Measurements from ENCODE around the gene CGGBP1.
A peak's percentile ranks its signal among the peaks of the same experiment; 100 is the strongest.

The CGGBP1 gene, protein sequence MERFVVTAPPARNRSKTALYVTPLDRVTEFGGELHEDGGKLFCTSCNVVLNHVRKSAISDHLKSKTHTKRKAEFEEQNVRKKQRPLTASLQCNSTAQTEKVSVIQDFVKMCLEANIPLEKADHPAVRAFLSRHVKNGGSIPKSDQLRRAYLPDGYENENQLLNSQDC

DNA sequence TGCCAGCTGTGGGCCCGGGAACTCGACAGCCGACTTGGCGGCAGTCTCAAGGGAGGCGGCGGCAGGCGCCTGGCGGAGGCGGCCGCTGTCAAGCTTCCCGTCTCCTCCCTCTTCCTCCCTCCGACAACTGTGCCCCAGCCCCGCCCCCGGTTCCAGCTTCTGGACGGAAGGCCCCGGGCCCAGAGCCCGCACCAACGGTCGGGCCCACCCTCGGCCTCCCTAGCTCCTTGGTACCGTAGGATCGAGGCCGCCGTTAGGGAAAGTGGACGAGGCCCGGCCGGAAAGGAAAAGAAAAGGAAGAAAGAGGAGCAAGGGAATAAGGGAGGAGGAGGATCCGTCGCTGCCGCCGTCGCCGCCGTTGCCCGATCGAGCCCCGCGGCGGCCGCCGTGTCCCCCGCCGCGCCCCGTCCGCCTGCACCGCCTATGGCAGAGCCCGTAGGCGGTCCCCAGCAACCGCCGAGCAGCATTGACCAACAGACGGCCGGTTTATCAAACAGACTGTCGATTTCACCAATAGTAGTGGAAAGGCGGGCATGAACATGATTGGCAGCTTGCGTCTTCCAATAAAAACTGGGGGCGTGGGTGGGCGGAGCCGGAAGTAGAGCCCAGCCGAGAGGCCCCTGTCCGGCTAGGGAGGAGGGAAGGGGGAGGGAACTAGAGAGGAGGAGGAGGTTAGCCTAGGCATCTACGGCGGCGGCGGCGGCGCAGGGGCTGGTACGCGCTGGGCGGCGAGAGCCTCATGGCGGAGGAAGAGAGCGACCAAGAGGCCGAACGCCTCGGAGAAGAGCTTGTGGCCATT, at the start of gene CGGBP1, which contains the start of gene ZNF654:
CGGBP1 (minus strand) TSS at position 425 of the 799 bp plus-strand sequence. CDS start 3,029 bp downstream, outside the sequence.
ZNF654 (plus strand) TSS at position 675 of the 799 bp plus-strand sequence; CDS start at position 740, 65 bp downstream.
- peak within 1 kb of the TSS; percentile 100 for H3K4me3 ChIP-seq (ENCODE audit: low read depth, low read length)
- DNase-seq (ENCODE audit: low read depth) = peak; percentile 96
- TF ChIP-seq, protein P1, sequence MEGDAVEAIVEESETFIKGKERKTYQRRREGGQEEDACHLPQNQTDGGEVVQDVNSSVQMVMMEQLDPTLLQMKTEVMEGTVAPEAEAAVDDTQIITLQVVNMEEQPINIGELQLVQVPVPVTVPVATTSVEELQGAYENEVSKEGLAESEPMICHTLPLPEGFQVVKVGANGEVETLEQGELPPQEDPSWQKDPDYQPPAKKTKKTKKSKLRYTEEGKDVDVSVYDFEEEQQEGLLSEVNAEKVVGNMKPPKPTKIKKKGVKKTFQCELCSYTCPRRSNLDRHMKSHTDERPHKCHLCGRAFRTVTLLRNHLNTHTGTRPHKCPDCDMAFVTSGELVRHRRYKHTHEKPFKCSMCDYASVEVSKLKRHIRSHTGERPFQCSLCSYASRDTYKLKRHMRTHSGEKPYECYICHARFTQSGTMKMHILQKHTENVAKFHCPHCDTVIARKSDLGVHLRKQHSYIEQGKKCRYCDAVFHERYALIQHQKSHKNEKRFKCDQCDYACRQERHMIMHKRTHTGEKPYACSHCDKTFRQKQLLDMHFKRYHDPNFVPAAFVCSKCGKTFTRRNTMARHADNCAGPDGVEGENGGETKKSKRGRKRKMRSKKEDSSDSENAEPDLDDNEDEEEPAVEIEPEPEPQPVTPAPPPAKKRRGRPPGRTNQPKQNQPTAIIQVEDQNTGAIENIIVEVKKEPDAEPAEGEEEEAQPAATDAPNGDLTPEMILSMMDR (IDR thresholded peaks at IDR 0.05; ENCODE audit: low read depth, low read length, missing control alignments) = no peak

DNA sequence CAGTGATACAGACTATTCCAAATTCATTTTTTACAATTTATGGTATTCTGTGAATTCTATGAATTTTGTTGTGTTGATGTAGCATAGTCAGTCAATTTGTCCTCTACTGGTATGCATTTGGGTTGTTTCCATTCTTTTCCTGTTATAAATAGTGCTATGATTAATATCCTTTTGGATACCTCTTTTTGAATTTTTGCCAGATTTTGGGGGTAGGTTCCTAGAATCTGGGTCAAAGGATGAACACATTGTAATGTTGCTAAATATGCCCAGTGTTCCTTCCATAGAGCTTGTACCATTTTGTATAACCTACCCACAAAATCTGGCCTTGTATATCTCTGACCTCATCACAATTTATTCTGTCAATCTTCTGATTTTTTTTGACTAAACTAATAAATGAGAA, 46.5 kb upstream of the CGGBP1 start:
- DNase-seq (ENCODE audit: low read depth) = no peak
- no peak overlapping the region for H3K4me3 ChIP-seq (ENCODE audit: low read depth, low read length)
- TF ChIP-seq, protein P1 (IDR thresholded peaks at IDR 0.05; ENCODE audit: low read depth, low read length, missing control alignments) = no peak

DNA sequence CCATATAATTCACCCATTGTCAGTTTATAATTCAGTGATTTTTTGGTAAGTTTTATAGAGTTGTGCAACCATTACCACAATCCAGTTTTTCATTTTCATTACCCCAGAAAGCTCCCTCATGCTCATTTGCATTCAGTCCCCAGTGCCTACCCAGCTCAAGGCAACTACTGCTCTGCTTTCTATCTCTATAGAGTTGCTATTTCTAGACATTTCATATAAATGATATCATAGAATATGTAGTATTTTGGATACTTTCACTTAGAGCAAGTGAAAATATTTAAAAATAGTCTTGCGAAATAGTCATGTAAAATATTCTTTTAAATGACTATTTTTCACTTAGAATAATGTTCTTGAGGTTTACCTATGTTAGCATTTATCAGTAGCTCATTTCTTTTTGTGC, 42.3 kb upstream of the CGGBP1 start:
- TF ChIP-seq, protein P1 (IDR thresholded peaks at IDR 0.05; ENCODE audit: low read depth, low read length, missing control alignments) = no peak
- DNase-seq (ENCODE audit: low read depth) = no peak
- no peak overlapping the region for H3K4me3 ChIP-seq (ENCODE audit: low read depth, low read length)

DNA sequence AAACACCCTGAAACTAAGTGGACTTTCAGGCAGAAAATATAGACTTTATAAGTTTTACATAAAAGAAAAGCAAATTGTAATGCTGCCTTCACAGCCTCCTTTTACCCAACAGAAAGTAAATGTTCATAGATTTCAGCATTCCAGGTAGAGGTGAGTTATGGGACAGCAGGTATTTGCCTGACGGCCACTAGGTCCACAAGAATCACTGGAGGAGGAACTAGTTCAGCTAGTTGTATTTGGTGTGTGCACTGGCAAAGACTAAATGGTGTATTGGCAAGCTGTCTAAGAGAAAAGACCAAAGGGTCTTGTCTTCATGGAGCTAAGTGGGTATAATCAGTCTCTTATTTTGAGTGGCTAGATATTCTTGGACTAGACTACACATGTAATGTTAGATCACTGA, 34.5 kb upstream of the CGGBP1 start:
- no peak for DNase-seq (ENCODE audit: low read depth)
- no peak overlapping the region for H3K4me3 ChIP-seq (ENCODE audit: low read depth, low read length)
- TF ChIP-seq, protein P1 (IDR thresholded peaks at IDR 0.05; ENCODE audit: low read depth, low read length, missing control alignments) = no peak

DNA sequence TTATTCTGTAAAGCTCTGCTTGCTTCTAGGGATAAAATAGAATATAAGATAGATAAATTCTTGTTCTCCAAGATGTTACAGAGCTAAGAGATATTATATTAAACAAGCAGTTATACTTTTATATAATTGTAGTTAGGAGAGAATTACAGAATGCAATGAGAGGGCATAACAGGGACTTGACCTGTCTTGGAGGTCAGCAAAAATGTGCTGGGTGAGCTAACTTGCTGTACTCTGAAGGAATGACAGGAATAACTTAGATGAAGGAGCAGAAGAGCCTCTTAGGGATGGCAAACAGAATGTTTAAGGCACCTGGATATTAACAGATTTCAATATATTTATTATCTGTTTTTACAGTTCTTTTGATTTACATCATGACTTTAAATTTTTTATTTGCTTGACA, 33.5 kb upstream of the CGGBP1 start:
- TF ChIP-seq, protein P1 (IDR thresholded peaks at IDR 0.05; ENCODE audit: low read depth, low read length, missing control alignments) = no peak
- no peak for DNase-seq (ENCODE audit: low read depth)
- no peak overlapping the region for H3K4me3 ChIP-seq (ENCODE audit: low read depth, low read length)

DNA sequence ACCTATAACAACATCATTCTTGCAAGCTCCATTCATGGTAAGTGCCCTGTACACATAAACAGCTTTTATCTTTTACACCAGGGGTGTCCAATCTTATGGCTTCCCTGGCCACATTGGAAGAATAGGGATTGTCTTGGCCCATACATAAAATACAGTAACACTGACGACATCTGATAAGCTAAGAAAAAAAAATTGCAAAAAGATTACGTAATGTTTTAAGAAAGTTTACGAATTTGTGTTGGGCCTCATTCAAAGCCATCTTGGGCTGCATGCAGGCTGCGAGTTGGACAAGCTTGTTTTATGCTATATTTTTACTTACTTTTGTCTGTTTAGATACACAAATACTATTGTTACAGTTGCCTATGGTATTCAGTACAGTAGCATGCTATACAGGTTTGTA, 31.9 kb upstream of the CGGBP1 start:
- no peak for DNase-seq (ENCODE audit: low read depth)
- TF ChIP-seq, protein P1 (IDR thresholded peaks at IDR 0.05; ENCODE audit: low read depth, low read length, missing control alignments) = no peak
- no peak overlapping the region for H3K4me3 ChIP-seq (ENCODE audit: low read depth, low read length)

Data from GM12864 (cell line).